Inferior parietal cortex (tissue), 1 donor: ENCODE results near the gene TTLL3.

ENCODE experiments used
- DNase-seq: peaks from one replicate; pipeline ENCODE4 v3.0.0-alpha.2; 2016; ENCODE audit errors: extremely low spot score

TTLL3 gene

GRCh38 chr3:9806688-9807589 is 3.1 kb upstream of the TTLL3 start:
- no peak for DNase-seq

GRCh38 chr3:9807981-9808344 is 2.1 kb upstream of the TTLL3 start:
- DNase-seq = no peak

GRCh38 chr3:9808345-9809037 is 1.6 kb upstream of the TTLL3 start:
- no peak for DNase-seq

GRCh38 chr3:9809239-9809614 is 835 bp upstream of the TTLL3 start:
- no peak for DNase-seq

GRCh38 chr3:9810433-9810770 is 340 bp downstream of the TTLL3 start:
- DNase-seq = no peak

GRCh38 chr3:9810846-9811245 is 784 bp downstream of the TTLL3 start:
- no peak for DNase-seq

GRCh38 chr3:9812870-9813483 is 2.9 kb downstream of the TTLL3 start:
- DNase-seq = no peak

GRCh38 chr3:9815986-9816385 is 5.9 kb downstream of the TTLL3 start:
- no peak for DNase-seq

- DNase-seq = no peak
These were observed 7.4 kb downstream of the TTLL3 start for GRCh38 chr3:9817436-9817835.

- DNase-seq = no peak
These were observed 8.7 kb downstream of the TTLL3 start for GRCh38 chr3:9818666-9819335.

- DNase-seq = no peak
These were observed 10.5 kb downstream of the TTLL3 start for GRCh38 chr3:9820543-9820942.

GRCh38 chr3:9820946-9821345 is 10.9 kb downstream of the TTLL3 start:
- DNase-seq = no peak

GRCh38 chr3:9825451-9826040 is 15.5 kb downstream of the TTLL3 start:
- no peak for DNase-seq

- DNase-seq = no peak
These were observed 16.9 kb downstream of the TTLL3 start for GRCh38 chr3:9826815-9827573.

GRCh38 chr3:9828801-9829755 is 19.0 kb downstream of the TTLL3 start:
- no peak for DNase-seq

GRCh38 chr3:9831253-9831652 is 21.2 kb downstream of the TTLL3 start:
- no peak for DNase-seq

GRCh38 chr3:9833078-9833477 is 23.0 kb downstream of the TTLL3 start:
- no peak for DNase-seq

- DNase-seq = no peak
These were observed 24.7 kb downstream of the TTLL3 start for GRCh38 chr3:9834520-9835380.
